ENCODE measurements around the gene FOXA1. TPM values are rescaled to one million over a fixed set of nuclear protein-coding genes. Genes with fewer than 3 reads are reported as not detected.

FOXA1 gene
- total and polyA plus RNA-seq, 2 donors (not counting 1 experiment from before 2014, with no cell fraction given) = not detected

GRCh38 chr14:37569729-37570128 lies 25.3 kb downstream of the FOXA1 start:
- H3K4me3 ChIP-seq (ENCODE audit: control extremely low read depth in 1 of 5, extremely low read depth in 1 of 5, insufficient read depth in 1 of 5, low read depth in 2 of 5, low read length in 4 of 5) = no peak overlapping the region
- H3K9me3 ChIP-seq (ENCODE audit: control extremely low read depth in 1 of 3, control insufficient read depth in 2 of 3, insufficient read depth in 1 of 3, low read length in 2 of 3) = no peaks in the 10 kb centered on the region
- no peaks in the 10 kb centered on the region for H3K4me1 ChIP-seq (ENCODE audit: control insufficient read depth in 2 of 2, insufficient read depth in 2 of 2, low read length in 2 of 2)
- Mint-ChIP-seq H3K4me3 (no peak overlapping the region), H3K9me3 (ENCODE audit: insufficient read depth) (peaks cover 2% of the 10 kb centered on the region), H3K27ac (no peak overlapping the region), H3K27me3 (no peaks in the 10 kb centered on the region), H3K4me1 (no peaks in the 10 kb centered on the region)
- ChIA-PET CTCF (no interaction called here), POLR2A (no interaction called here)
- H3K9ac ChIP-seq (ENCODE audit: low read length) = no peak overlapping the region
- no peaks in the 10 kb centered on the region for H4K20me1 ChIP-seq (ENCODE audit: control insufficient read depth, insufficient read depth, low read length, poor library complexity, severe bottlenecking)
- no peak for TF ChIP-seq EZH2 (IDR thresholded peaks at IDR 0.05; ENCODE audit: borderline replicate concordance, insufficient read depth, low read depth, low read length, poor library complexity, severe bottlenecking)
- TF ChIP-seq, protein P1, sequence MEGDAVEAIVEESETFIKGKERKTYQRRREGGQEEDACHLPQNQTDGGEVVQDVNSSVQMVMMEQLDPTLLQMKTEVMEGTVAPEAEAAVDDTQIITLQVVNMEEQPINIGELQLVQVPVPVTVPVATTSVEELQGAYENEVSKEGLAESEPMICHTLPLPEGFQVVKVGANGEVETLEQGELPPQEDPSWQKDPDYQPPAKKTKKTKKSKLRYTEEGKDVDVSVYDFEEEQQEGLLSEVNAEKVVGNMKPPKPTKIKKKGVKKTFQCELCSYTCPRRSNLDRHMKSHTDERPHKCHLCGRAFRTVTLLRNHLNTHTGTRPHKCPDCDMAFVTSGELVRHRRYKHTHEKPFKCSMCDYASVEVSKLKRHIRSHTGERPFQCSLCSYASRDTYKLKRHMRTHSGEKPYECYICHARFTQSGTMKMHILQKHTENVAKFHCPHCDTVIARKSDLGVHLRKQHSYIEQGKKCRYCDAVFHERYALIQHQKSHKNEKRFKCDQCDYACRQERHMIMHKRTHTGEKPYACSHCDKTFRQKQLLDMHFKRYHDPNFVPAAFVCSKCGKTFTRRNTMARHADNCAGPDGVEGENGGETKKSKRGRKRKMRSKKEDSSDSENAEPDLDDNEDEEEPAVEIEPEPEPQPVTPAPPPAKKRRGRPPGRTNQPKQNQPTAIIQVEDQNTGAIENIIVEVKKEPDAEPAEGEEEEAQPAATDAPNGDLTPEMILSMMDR (IDR thresholded peaks at IDR 0.05) = no peak
- H3K36me3 ChIP-seq (replicated peaks in 1 of 2; ENCODE audit: control extremely low read depth in 1 of 2, control insufficient read depth in 1 of 2, extremely low read depth in 1 of 2, insufficient read depth in 2 of 2, low read length in 1 of 2) = no peaks in the 10 kb centered on the region
- H3K27me3 ChIP-seq (replicated peaks in 1 of 4; ENCODE audit: control extremely low read depth in 1 of 4, control insufficient read depth in 3 of 4, insufficient read depth in 4 of 4, low read length in 3 of 4) = no peaks in the 10 kb centered on the region
- no peak overlapping the region for H3K4me2 ChIP-seq (replicated peaks; ENCODE audit: low read depth, low read length, poor library complexity, severe bottlenecking)
- ATAC-seq (ENCODE audit: low read depth) (no peak), DNase-seq (no peak)
- no peak overlapping the region for H2AFZ ChIP-seq (ENCODE audit: insufficient read depth, low read depth, low read length, poor library complexity, severe bottlenecking)
- WGBS (ENCODE audit: insufficient coverage) = no CpG with 5 or more reads among the region's 7 CpGs
- no peak overlapping the region for H3K27ac ChIP-seq (ENCODE audit: low read length in 2 of 2)
- H3K79me2 ChIP-seq (ENCODE audit: control insufficient read depth, insufficient read depth, low read length) = no peaks in the 10 kb centered on the region
- intact Hi-C loops (cut with micrococcal nuclease) = no loop called here

DNA sequence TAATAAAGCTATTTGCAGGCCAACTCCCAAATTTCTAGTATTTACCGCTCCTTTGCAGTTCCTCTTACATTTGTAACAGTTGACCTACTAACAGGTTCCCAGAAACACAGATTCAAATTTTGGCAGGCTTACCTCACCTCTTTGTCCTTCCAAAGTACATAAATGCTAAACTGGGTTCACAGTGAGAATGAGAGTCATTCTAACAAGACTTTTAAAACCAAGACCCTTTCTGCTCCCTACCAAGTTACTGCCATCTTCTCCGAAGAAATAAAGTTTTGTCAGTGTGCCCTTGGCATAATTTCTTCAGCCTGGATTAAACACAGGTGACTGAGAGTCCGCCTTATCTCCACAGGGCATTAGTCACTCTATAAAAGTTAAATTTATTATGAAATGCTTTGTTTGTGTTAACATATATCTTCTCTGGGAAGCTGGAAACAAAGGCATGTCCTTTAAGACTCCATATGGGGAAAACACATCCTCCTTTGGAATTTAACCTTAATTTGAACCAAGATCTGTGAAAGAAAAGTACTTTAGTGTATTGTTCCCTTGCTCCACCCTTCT lies 28.2 kb downstream of the FOXA1 start:
- Histone ChIP-seq H3K36me3 (replicated peaks in 1 of 2; ENCODE audit: control extremely low read depth in 1 of 2, control insufficient read depth in 1 of 2, extremely low read depth in 1 of 2, insufficient read depth in 2 of 2, low read length in 1 of 2) (no peaks in the 10 kb centered on the region), H2AFZ (ENCODE audit: insufficient read depth, low read depth, low read length, poor library complexity, severe bottlenecking) (no peak overlapping the region), H3K27me3 (replicated peaks in 1 of 4; ENCODE audit: control extremely low read depth in 1 of 4, control insufficient read depth in 3 of 4, insufficient read depth in 4 of 4, low read length in 3 of 4) (no peaks in the 10 kb centered on the region), H3K9ac (ENCODE audit: low read length) (no peak overlapping the region), H4K20me1 (ENCODE audit: control insufficient read depth, insufficient read depth, low read length, poor library complexity, severe bottlenecking) (no peaks in the 10 kb centered on the region), H3K27ac (ENCODE audit: low read length in 2 of 2) (no peak overlapping the region), H3K9me3 (ENCODE audit: control extremely low read depth in 1 of 3, control insufficient read depth in 2 of 3, insufficient read depth in 1 of 3, low read length in 2 of 3) (no peaks in the 10 kb centered on the region), H3K79me2 (ENCODE audit: control insufficient read depth, insufficient read depth, low read length) (no peaks in the 10 kb centered on the region), H3K4me3 (ENCODE audit: control extremely low read depth in 1 of 5, extremely low read depth in 1 of 5, insufficient read depth in 1 of 5, low read depth in 2 of 5, low read length in 4 of 5) (no peak overlapping the region), H3K4me1 (ENCODE audit: control insufficient read depth in 2 of 2, insufficient read depth in 2 of 2, low read length in 2 of 2) (no peaks in the 10 kb centered on the region), H3K4me2 (replicated peaks; ENCODE audit: low read depth, low read length, poor library complexity, severe bottlenecking) (no peak overlapping the region)
- 33% methylated on average over 2 of the region's 3 CpGs for WGBS (ENCODE audit: insufficient coverage)
- Mint-ChIP-seq H3K27ac (no peak overlapping the region), H3K4me3 (no peak overlapping the region), H3K9me3 (ENCODE audit: insufficient read depth) (peaks cover 2% of the 10 kb centered on the region), H3K27me3 (no peaks in the 10 kb centered on the region), H3K4me1 (no peaks in the 10 kb centered on the region)
- no peak for ATAC-seq (ENCODE audit: low read depth)
- ChIA-PET POLR2A (no interaction called here), CTCF (no interaction called here)
- no peak for TF ChIP-seq EZH2 (IDR thresholded peaks at IDR 0.05; ENCODE audit: borderline replicate concordance, insufficient read depth, low read depth, low read length, poor library complexity, severe bottlenecking)
- TF ChIP-seq, protein P1 (IDR thresholded peaks at IDR 0.05) = no peak
- intact Hi-C loops (cut with micrococcal nuclease) = no loop called here
- no peak for DNase-seq
